Measurements from ENCODE around the gene ALDH3A1. TPM values are rescaled to one million over a fixed set of nuclear protein-coding genes. Genes with fewer than 3 reads are reported as not detected.

ALDH3A1 gene
- total RNA-seq, 1 experiment from 2014 or later, result not detected

DNA sequence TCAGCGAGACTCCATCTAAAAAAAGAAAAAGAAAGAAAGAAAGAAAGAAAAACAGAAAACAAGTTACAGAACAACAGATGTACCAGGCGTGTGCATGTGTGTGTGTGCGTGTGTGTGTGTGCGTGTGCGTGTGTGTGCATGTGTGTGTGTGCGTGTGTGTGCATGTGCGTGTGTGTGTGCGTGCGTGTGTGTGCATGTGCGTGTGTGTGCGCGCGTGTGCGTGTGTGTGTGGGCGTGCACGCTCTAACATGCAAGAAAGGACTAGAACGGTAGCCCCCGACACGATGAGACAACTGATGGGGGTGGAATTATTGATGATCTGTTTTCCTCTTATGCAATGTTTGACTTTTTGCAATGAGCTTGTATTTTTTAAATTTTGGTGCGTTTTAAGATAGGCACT is 1.6 kb downstream of the ALDH3A1 start:
- no peak for DNase-seq (ENCODE audit: low spot score)
- Histone ChIP-seq H3K27me3 (replicated peaks; ENCODE audit: insufficient read depth, low read depth, low read length, poor library complexity) (no peaks in the 10 kb centered on the region), H3K27ac (ENCODE audit: low read depth, low read length, poor library complexity, severe bottlenecking) (no peak overlapping the region), H3K36me3 (ENCODE audit: insufficient read depth, low read length, poor library complexity, severe bottlenecking) (no peaks in the 10 kb centered on the region), H3K4me1 (ENCODE audit: insufficient read depth, low read length, poor library complexity, severe bottlenecking) (no peaks in the 10 kb centered on the region), H3K9me3 (ENCODE audit: low read depth, low read length, poor library complexity, severe bottlenecking) (no peaks in the 10 kb centered on the region), H3K4me3 (ENCODE audit: low read depth, low read length, poor library complexity, severe bottlenecking) (no peak overlapping the region)
- CTCF ChIA-PET, result no interaction called here
- POLR2A ChIA-PET (ENCODE audit: low non-redundant PET), result no interaction called here
- intact Hi-C loops (cut with micrococcal nuclease; ENCODE audit: unreplicated experiment), result no loop called here
- no peak for TF ChIP-seq CTCF (conservative IDR thresholded peaks at IDR 0.05; ENCODE audit: low read depth, low read length)
- TF ChIP-seq EZH2 (IDR thresholded peaks at IDR 0.05; ENCODE audit: borderline replicate concordance, low read depth, low read length, poor library complexity, severe bottlenecking), result no peak
- BruUV-seq (replicated peaks), result no TSS peak

DNA sequence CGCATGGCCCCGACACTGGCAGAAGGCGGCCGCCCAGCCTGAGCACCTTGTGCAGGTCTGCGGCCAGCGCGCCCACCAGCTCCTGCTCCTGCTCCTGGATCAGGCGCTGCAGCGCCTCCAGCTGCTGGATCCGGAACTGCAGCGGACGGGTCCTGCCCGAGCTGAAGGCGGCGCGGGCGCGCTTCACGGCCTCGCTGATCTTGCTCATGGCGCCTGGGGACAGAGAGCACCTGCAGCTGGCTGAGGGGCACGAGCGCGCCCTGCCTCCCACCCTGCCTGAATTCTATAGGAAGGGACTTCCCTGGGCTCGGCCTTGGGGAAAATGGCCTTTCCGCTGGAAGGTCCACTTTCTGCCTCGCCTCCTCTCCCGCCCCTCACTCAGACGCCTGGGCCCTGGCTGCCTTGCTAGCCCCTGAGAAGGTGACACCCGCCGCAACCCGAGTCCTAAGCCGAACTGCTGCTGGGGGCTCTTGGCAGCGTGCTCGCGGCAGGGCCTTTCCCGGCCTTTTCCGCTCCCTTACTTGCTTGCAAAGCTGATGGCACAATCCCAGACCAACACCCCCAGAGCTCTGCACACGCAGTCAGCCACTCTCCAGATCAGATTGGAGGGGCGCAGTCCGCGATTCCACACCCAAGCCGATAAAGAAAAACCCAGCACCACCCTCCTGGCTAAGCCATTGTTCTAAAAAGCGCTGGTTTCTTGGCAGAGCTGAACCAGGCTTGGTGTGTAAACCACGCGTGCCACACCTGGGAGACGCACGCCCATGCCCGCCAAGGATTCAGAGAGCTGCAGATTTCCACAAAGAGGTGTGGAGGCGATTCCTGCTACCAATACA is 3.0 kb downstream of the ALDH3A1 start:
- Histone ChIP-seq H3K36me3 (ENCODE audit: insufficient read depth, low read length, poor library complexity, severe bottlenecking) (no peaks in the 10 kb centered on the region), H3K4me3 (ENCODE audit: low read depth, low read length, poor library complexity, severe bottlenecking) (peak overlapping the region; percentile 45), H3K27ac (ENCODE audit: low read depth, low read length, poor library complexity, severe bottlenecking) (no peak overlapping the region), H3K9me3 (ENCODE audit: low read depth, low read length, poor library complexity, severe bottlenecking) (no peaks in the 10 kb centered on the region), H3K27me3 (replicated peaks; ENCODE audit: insufficient read depth, low read depth, low read length, poor library complexity) (no peaks in the 10 kb centered on the region), H3K4me1 (ENCODE audit: insufficient read depth, low read length, poor library complexity, severe bottlenecking) (no peaks in the 10 kb centered on the region)
- DNase-seq (ENCODE audit: low spot score), result peak; percentile 80
- BruUV-seq (replicated peaks), result no TSS peak
- intact Hi-C loops (cut with micrococcal nuclease; ENCODE audit: unreplicated experiment), result no loop called here
- POLR2A ChIA-PET (ENCODE audit: low non-redundant PET), result interaction anchor here (0.6 kb wide), 1 partner anchor 17 kb away, joined by 3 read pairs; no protein-coding TSS in a partner anchor
- TF ChIP-seq EZH2 (IDR thresholded peaks at IDR 0.05; ENCODE audit: borderline replicate concordance, low read depth, low read length, poor library complexity, severe bottlenecking) (no peak), CTCF (conservative IDR thresholded peaks at IDR 0.05; ENCODE audit: low read depth, low read length) (peak; percentile 83)
- CTCF ChIA-PET, result interaction anchor here (0.6 to 1.4 kb wide), 7 partner anchors 11 to 382 kb away, joined by 3 to 9 read pairs (median 5); partner anchors contain the start of genes ALDH3A2 and B9D1

DNA sequence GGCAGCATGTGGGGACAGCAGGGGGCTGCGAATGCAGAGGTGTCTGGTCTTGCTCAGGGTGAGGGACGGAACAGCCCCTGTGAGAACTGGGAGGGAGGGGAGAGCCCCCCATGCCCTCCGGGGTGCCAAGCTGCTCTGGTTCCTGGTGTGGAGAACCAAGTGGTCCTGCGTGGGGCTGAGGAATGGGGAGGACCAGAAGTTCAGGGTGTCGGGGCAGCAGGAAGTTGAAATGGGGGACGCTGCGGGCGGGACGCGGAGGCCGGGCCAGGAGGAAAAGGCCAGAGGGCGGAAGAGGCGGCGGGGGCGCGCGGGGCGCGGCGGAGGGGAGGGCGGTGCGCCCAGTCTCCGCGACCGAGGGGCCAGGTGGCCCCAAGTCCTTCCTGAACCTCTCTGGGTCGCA is 3.6 kb downstream of the ALDH3A1 start:
- no peak for TF ChIP-seq EZH2 (IDR thresholded peaks at IDR 0.05; ENCODE audit: borderline replicate concordance, low read depth, low read length, poor library complexity, severe bottlenecking)
- TF ChIP-seq CTCF (conservative IDR thresholded peaks at IDR 0.05; ENCODE audit: low read depth, low read length), result no peak
- no peaks in the 10 kb centered on the region for H3K27me3 ChIP-seq (replicated peaks; ENCODE audit: insufficient read depth, low read depth, low read length, poor library complexity)
- H3K4me3 ChIP-seq (ENCODE audit: low read depth, low read length, poor library complexity, severe bottlenecking), result peak overlapping the region; percentile 45
- H3K36me3 ChIP-seq (ENCODE audit: insufficient read depth, low read length, poor library complexity, severe bottlenecking), result no peaks in the 10 kb centered on the region
- H3K9me3 ChIP-seq (ENCODE audit: low read depth, low read length, poor library complexity, severe bottlenecking), result no peaks in the 10 kb centered on the region
- DNase-seq (ENCODE audit: low spot score), result no peak
- POLR2A ChIA-PET (ENCODE audit: low non-redundant PET), result interaction anchor here (0.6 kb wide), 1 partner anchor 17 kb away, joined by 3 read pairs; no protein-coding TSS in a partner anchor
- intact Hi-C loops (cut with micrococcal nuclease; ENCODE audit: unreplicated experiment), result no loop called here
- BruUV-seq (replicated peaks), result no TSS peak
- no peak overlapping the region for H3K27ac ChIP-seq (ENCODE audit: low read depth, low read length, poor library complexity, severe bottlenecking)
- no peaks in the 10 kb centered on the region for H3K4me1 ChIP-seq (ENCODE audit: insufficient read depth, low read length, poor library complexity, severe bottlenecking)
- CTCF ChIA-PET, result interaction anchor here (0.6 to 1.4 kb wide), 7 partner anchors 12 to 382 kb away, joined by 3 to 9 read pairs (median 5); partner anchors contain the start of genes ALDH3A2 and B9D1

Data from A673 (cell line).